GM12873 (cell line): ENCODE data around the gene CLTB.

Source experiments
- CTCF ChIP-seq: IDR thresholded peaks from 2 replicates; pipeline ENCODE4 v1.5.1; 2012; ENCODE audit warnings: low read depth, mild to moderate bottlenecking, moderate library complexity, low read length, control low read depth; ENCODE audit not compliant: insufficient read depth; ENCODE audit errors: missing control alignments

CLTB gene

GRCh38 chr5:176384366-176384930, 31.9 kb downstream of the CLTB start:
- TF ChIP-seq CTCF: no peak

GRCh38 chr5:176383961-176384360, 32.4 kb downstream of the CLTB start:
- TF ChIP-seq CTCF: no peak

- TF ChIP-seq CTCF: no peak
Observed at GRCh38 chr5:176383248-176383905, 33.0 kb downstream of the CLTB start.

- no peak for TF ChIP-seq CTCF
Observed at GRCh38 chr5:176382721-176383120, 33.6 kb downstream of the CLTB start.

- TF ChIP-seq CTCF: no peak
Observed at GRCh38 chr5:176381979-176382378, 34.4 kb downstream of the CLTB start.

GRCh38 chr5:176381423-176381822, 34.9 kb downstream of the CLTB start:
- no peak for TF ChIP-seq CTCF

GRCh38 chr5:176379881-176380280, 36.5 kb downstream of the CLTB start:
- TF ChIP-seq CTCF: no peak
